NCI-H2107 (cell line): ENCODE data around the gene NDRG4.
"Not testable (repeated sequence)": the region's sequence is repeated elsewhere in the genome, so short reads cannot be mapped to it uniquely, and the experiment has no call there.

Source experiments
- DNase-seq: peaks from one replicate; lab custom pipeline; 2025; lab: John Stamatoyannopoulos, UW

NDRG4 gene

GRCh38 chr16:58465817-58466216, 34.1 kb upstream of the NDRG4 start:
- no peak for DNase-seq

GRCh38 chr16:58466396-58466795, 33.5 kb upstream of the NDRG4 start:
- DNase-seq = no peak

- DNase-seq = no peak
Measured at GRCh38 chr16:58467905-58468304, 32.0 kb upstream of the NDRG4 start.

GRCh38 chr16:58471209-58471975, 28.6 kb upstream of the NDRG4 start:
- peak; percentile 34 for DNase-seq

GRCh38 chr16:58472266-58472665, 27.7 kb upstream of the NDRG4 start:
- DNase-seq = no peak

- no peak for DNase-seq
Measured at GRCh38 chr16:58472827-58473226, 27.1 kb upstream of the NDRG4 start.

GRCh38 chr16:58474296-58474695, 25.6 kb upstream of the NDRG4 start:
- no peak for DNase-seq

GRCh38 chr16:58475091-58475619, 24.8 kb upstream of the NDRG4 start:
- DNase-seq = no peak

- no peak for DNase-seq
Measured at GRCh38 chr16:58476791-58477190, 23.2 kb upstream of the NDRG4 start.

- DNase-seq = no peak
Measured at GRCh38 chr16:58478427-58478826, 21.5 kb upstream of the NDRG4 start.

GRCh38 chr16:58481226-58481869, 18.6 kb upstream of the NDRG4 start:
- no peak for DNase-seq

- DNase-seq = no peak
Measured at GRCh38 chr16:58481931-58482330, 18.0 kb upstream of the NDRG4 start.

- no peak for DNase-seq
Measured at GRCh38 chr16:58485184-58485887, 14.6 kb upstream of the NDRG4 start.

- DNase-seq = peak; percentile 71
Measured at GRCh38 chr16:58487566-58488351, 12.2 kb upstream of the NDRG4 start.

- DNase-seq = no peak
Measured at GRCh38 chr16:58488531-58488930, 11.4 kb upstream of the NDRG4 start.

- DNase-seq = no peak
Measured at GRCh38 chr16:58490065-58490464, 9.9 kb upstream of the NDRG4 start.

GRCh38 chr16:58490539-58490938, 9.4 kb upstream of the NDRG4 start:
- DNase-seq = not testable (repeated sequence)

GRCh38 chr16:58492066-58492465, 7.9 kb upstream of the NDRG4 start:
- DNase-seq = peak; percentile 18

GRCh38 chr16:58492735-58493134, 7.2 kb upstream of the NDRG4 start:
- no peak for DNase-seq

- DNase-seq = no peak
Measured at GRCh38 chr16:58493756-58494431, 6.0 kb upstream of the NDRG4 start.

GRCh38 chr16:58494981-58495520, 4.9 kb upstream of the NDRG4 start:
- DNase-seq = peak; percentile 83
